ENCODE measurements around the gene ZNF777. TPM values are rescaled to one million over a fixed set of nuclear protein-coding genes. Genes with fewer than 3 reads are reported as not detected.

ZNF777 gene
- total and polyA plus RNA-seq, 2 experiments from 2014 or later: 2.8 to 7.9 TPM

DNA sequence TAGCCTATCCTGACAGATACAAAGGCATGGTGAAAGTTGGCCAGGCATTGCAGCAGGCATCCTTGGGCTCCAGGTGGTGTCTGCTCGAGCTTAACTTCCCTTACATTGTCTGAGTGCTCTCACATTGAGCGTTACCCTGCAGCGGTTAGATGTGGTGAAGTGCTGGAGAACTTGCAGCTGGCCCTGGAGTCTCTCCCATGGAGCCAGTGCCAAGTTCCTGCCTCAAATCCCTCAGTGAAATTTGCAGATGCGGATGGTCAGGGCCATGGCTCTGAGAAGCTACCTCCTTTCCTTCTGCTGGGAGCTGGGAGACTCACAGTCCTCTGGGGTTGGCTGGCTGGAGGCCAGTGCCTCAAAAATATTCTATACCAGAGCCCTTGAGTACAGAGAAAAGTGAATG is 40.0 kb upstream of the ZNF777 start:
- peaks cover 19% of the 10 kb centered on the region for H3K27me3 Mint-ChIP-seq (ENCODE audit: insufficient read depth, low read depth, poor library complexity)
- no peak overlapping the region for H3K4me2 ChIP-seq
- DNase-seq (ENCODE audit: low spot score) (no peak), ATAC-seq (no peak)
- no peaks in the 10 kb centered on the region for H3K9me2 ChIP-seq (ENCODE audit: insufficient read depth)
- peaks cover 5% of the 10 kb centered on the region; the same call in 2 of the 3 replicates for H3K4me1 Mint-ChIP-seq
- no peak overlapping the region for H3K27ac Mint-ChIP-seq
- H3K27ac ChIP-seq (ENCODE audit: low read depth): no peak overlapping the region
- no peak overlapping the region for H3K4me3 ChIP-seq
- H3F3A ChIP-seq (replicated peaks; ENCODE audit: low read depth): no peaks in the 10 kb centered on the region
- H2AFZ ChIP-seq: no peak overlapping the region
- H3K79me2 ChIP-seq (replicated peaks; ENCODE audit: insufficient read depth): peaks cover 3% of the 10 kb centered on the region; the same call in 1 of the 2 replicates
- H3K27me3 ChIP-seq (ENCODE audit: insufficient read depth): peaks cover 24% of the 10 kb centered on the region
- H3K9me3 Mint-ChIP-seq: peaks cover 7% of the 10 kb centered on the region; the same call in 1 of the 3 replicates
- H3K4me1 ChIP-seq (ENCODE audit: insufficient read depth): no peaks in the 10 kb centered on the region
- no peak overlapping the region for H3K4me3 Mint-ChIP-seq
- H4K20me1 ChIP-seq (replicated peaks; ENCODE audit: insufficient read depth): peaks cover 4% of the 10 kb centered on the region; the same call in 1 of the 2 replicates
- no peaks in the 10 kb centered on the region for H3K36me3 ChIP-seq (ENCODE audit: insufficient read depth)
- H3K36me3 Mint-ChIP-seq (ENCODE audit: low read depth): no peaks in the 10 kb centered on the region
- no peak for TF ChIP-seq POLR2AphosphoS5 (IDR thresholded peaks at IDR 0.05; ENCODE audit: low read depth)
- no peak for TF ChIP-seq NANOG (IDR thresholded peaks at IDR 0.05; ENCODE audit: borderline replicate concordance)
- TF ChIP-seq, protein P1, sequence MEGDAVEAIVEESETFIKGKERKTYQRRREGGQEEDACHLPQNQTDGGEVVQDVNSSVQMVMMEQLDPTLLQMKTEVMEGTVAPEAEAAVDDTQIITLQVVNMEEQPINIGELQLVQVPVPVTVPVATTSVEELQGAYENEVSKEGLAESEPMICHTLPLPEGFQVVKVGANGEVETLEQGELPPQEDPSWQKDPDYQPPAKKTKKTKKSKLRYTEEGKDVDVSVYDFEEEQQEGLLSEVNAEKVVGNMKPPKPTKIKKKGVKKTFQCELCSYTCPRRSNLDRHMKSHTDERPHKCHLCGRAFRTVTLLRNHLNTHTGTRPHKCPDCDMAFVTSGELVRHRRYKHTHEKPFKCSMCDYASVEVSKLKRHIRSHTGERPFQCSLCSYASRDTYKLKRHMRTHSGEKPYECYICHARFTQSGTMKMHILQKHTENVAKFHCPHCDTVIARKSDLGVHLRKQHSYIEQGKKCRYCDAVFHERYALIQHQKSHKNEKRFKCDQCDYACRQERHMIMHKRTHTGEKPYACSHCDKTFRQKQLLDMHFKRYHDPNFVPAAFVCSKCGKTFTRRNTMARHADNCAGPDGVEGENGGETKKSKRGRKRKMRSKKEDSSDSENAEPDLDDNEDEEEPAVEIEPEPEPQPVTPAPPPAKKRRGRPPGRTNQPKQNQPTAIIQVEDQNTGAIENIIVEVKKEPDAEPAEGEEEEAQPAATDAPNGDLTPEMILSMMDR (conservative IDR thresholded peaks at IDR 0.05; ENCODE audit: low read depth in 2 of 2): no peak
- TF ChIP-seq EZH2phosphoT487 (IDR thresholded peaks at IDR 0.05; ENCODE audit: unreplicated experiment): no peak
- TF ChIP-seq ZNF331 (CRISPR knock-in tag; IDR thresholded peaks at IDR 0.05; ENCODE audit: low read depth): no peak
- TF ChIP-seq CREB1 (CRISPR knock-in tag; IDR thresholded peaks at IDR 0.05; ENCODE audit: low read depth): no peak
- no peak for TF ChIP-seq JUNB (IDR thresholded peaks at IDR 0.05; ENCODE audit: unreplicated experiment)
- TF ChIP-seq, protein P2, sequence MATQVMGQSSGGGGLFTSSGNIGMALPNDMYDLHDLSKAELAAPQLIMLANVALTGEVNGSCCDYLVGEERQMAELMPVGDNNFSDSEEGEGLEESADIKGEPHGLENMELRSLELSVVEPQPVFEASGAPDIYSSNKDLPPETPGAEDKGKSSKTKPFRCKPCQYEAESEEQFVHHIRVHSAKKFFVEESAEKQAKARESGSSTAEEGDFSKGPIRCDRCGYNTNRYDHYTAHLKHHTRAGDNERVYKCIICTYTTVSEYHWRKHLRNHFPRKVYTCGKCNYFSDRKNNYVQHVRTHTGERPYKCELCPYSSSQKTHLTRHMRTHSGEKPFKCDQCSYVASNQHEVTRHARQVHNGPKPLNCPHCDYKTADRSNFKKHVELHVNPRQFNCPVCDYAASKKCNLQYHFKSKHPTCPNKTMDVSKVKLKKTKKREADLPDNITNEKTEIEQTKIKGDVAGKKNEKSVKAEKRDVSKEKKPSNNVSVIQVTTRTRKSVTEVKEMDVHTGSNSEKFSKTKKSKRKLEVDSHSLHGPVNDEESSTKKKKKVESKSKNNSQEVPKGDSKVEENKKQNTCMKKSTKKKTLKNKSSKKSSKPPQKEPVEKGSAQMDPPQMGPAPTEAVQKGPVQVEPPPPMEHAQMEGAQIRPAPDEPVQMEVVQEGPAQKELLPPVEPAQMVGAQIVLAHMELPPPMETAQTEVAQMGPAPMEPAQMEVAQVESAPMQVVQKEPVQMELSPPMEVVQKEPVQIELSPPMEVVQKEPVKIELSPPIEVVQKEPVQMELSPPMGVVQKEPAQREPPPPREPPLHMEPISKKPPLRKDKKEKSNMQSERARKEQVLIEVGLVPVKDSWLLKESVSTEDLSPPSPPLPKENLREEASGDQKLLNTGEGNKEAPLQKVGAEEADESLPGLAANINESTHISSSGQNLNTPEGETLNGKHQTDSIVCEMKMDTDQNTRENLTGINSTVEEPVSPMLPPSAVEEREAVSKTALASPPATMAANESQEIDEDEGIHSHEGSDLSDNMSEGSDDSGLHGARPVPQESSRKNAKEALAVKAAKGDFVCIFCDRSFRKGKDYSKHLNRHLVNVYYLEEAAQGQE (IDR thresholded peaks at IDR 0.05; ENCODE audit: unreplicated experiment): no peak
- TF ChIP-seq EZH2 (IDR thresholded peaks at IDR 0.05; ENCODE audit: low read depth, unreplicated experiment): no peak
- no peak for TF ChIP-seq ZNF114 (CRISPR knock-in tag; IDR thresholded peaks at IDR 0.05)
- TF ChIP-seq, protein P3, sequence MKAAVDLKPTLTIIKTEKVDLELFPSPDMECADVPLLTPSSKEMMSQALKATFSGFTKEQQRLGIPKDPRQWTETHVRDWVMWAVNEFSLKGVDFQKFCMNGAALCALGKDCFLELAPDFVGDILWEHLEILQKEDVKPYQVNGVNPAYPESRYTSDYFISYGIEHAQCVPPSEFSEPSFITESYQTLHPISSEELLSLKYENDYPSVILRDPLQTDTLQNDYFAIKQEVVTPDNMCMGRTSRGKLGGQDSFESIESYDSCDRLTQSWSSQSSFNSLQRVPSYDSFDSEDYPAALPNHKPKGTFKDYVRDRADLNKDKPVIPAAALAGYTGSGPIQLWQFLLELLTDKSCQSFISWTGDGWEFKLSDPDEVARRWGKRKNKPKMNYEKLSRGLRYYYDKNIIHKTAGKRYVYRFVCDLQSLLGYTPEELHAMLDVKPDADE (IDR thresholded peaks at IDR 0.05): no peak
- no peak for TF ChIP-seq STAT1 (IDR thresholded peaks at IDR 0.05; ENCODE audit: unreplicated experiment)
- TF ChIP-seq, protein P4, sequence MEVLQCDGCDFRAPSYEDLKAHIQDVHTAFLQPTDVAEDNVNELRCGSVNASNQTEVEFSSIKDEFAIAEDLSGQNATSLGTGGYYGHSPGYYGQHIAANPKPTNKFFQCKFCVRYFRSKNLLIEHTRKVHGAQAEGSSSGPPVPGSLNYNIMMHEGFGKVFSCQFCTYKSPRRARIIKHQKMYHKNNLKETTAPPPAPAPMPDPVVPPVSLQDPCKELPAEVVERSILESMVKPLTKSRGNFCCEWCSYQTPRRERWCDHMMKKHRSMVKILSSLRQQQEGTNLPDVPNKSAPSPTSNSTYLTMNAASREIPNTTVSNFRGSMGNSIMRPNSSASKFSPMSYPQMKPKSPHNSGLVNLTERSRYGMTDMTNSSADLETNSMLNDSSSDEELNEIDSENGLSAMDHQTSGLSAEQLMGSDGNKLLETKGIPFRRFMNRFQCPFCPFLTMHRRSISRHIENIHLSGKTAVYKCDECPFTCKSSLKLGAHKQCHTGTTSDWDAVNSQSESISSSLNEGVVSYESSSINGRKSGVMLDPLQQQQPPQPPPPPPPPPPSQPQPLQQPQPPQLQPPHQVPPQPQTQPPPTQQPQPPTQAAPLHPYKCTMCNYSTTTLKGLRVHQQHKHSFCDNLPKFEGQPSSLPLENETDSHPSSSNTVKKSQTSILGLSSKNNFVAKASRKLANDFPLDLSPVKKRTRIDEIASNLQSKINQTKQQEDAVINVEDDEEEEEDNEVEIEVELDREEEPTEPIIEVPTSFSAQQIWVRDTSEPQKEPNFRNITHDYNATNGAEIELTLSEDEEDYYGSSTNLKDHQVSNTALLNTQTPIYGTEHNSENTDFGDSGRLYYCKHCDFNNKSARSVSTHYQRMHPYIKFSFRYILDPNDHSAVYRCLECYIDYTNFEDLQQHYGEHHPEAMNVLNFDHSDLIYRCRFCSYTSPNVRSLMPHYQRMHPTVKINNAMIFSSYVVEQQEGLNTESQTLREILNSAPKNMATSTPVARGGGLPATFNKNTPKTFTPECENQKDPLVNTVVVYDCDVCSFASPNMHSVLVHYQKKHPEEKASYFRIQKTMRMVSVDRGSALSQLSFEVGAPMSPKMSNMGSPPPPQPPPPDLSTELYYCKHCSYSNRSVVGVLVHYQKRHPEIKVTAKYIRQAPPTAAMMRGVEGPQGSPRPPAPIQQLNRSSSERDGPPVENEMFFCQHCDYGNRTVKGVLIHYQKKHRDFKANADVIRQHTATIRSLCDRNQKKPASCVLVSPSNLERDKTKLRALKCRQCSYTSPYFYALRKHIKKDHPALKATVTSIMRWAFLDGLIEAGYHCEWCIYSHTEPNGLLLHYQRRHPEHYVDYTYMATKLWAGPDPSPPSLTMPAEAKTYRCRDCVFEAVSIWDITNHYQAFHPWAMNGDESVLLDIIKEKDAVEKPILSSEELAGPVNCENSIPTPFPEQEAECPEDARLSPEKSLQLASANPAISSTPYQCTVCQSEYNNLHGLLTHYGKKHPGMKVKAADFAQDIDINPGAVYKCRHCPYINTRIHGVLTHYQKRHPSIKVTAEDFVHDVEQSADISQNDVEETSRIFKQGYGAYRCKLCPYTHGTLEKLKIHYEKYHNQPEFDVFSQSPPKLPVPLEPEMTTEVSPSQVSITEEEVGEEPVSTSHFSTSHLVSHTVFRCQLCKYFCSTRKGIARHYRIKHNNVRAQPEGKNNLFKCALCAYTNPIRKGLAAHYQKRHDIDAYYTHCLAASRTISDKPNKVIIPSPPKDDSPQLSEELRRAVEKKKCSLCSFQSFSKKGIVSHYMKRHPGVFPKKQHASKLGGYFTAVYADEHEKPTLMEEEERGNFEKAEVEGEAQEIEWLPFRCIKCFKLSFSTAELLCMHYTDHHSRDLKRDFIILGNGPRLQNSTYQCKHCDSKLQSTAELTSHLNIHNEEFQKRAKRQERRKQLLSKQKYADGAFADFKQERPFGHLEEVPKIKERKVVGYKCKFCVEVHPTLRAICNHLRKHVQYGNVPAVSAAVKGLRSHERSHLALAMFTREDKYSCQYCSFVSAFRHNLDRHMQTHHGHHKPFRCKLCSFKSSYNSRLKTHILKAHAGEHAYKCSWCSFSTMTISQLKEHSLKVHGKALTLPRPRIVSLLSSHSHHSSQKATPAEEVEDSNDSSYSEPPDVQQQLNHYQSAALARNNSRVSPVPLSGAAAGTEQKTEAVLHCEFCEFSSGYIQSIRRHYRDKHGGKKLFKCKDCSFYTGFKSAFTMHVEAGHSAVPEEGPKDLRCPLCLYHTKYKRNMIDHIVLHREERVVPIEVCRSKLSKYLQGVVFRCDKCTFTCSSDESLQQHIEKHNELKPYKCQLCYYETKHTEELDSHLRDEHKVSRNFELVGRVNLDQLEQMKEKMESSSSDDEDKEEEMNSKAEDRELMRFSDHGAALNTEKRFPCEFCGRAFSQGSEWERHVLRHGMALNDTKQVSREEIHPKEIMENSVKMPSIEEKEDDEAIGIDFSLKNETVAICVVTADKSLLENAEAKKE (CRISPR knock-in tag; IDR thresholded peaks at IDR 0.05): no peak

Data from GM23338 (cell line).